Right lobe of liver (tissue), 6 donors: ENCODE measurements around the gene METTL25. TPM values are rescaled to one million over a fixed set of nuclear protein-coding genes. Genes with fewer than 3 reads are reported as not detected.

ENCODE experiments used
- ATAC-seq, 4 donors: fragments of 200-7000 bp; cut with Tn5 transposase; one replicate each; pipeline ENCODE4 v1.9.1; 2020; ENCODE audit warnings: mild to moderate bottlenecking in 4 of 4, moderate library complexity in 4 of 4
- DNase-seq, 3 donors: peaks; one replicate each; pipeline ENCODE4 v3.0.0-alpha.2; 2020
- H3K27ac ChIP-seq, 3 donors: fragments of 200-600 bp; one replicate each; pipeline ENCODE4 v1.8.0; 2022
- H3K27me3 ChIP-seq, 2 donors: fragments of 200-600 bp; one replicate each; pipeline ENCODE4 v1.8.0; 2022
- H3K36me3 ChIP-seq, 4 donors: fragments of 200-600 bp; sonication (generic) in 1 of 4; one replicate each; pipeline versions ENCODE4 v1.5.1 to v1.8.0; 2017 to 2022; ENCODE audit warnings: control low read depth in 1 of 4
- H3K4me1 ChIP-seq, 4 donors: fragments of 200-600 bp; sonication (generic) in 1 of 4; one replicate each; pipeline versions ENCODE4 v1.5.1 to v1.8.0; 2017 to 2022; ENCODE audit warnings: control low read depth in 1 of 4
- H3K4me3 ChIP-seq, 3 donors: fragments of 200-600 bp; one replicate each; pipeline ENCODE4 v1.8.0; 2022
- H3K9me3 ChIP-seq, 4 donors: fragments of 200-600 bp; sonication (generic) in 1 of 4; one replicate each; pipeline versions ENCODE4 v1.5.1 to v1.8.0; 2017 to 2022; ENCODE audit warnings: control low read depth in 1 of 4
- POLR2A ChIP-seq: fragments of 450-650 bp; IDR thresholded peaks from one replicate; pipeline ENCODE4 v1.6.1; 2017; ENCODE audit warnings: antibody characterized with exemption, mild to moderate bottlenecking
- WGBS: methylation state at CpG from one replicate; pipeline ENCODE4 v1.1.6; 2018; ENCODE audit warnings: low coverage, low lambda C conversion rate; ENCODE audit not compliant: insufficient coverage; ENCODE audit errors: missing lambda C conversion rate; 5-methylcytosine and 5-hydroxymethylcytosine counted together
- intact Hi-C, 2 donors: fragments of 100-400 bp; cut with DNase I; formaldehyde crosslinking; loops; one replicate each; pipeline versions ENCODE4 v1.11.2 to v1.14.1; 2022
- long read RNA-seq: library from polyadenylated mRNA; unstranded; transcript quantifications from one replicate; pipeline ENCODE4 v2.0.0, GENCODE V29; 2019
- total RNA-seq, 6 experiments: library from RNA; depleted of rRNA in 2 of 6; stranded (reverse); fragments of >200 nt in 2 of 6; fragmentation: NEBNext Ultra II Directional in 3 of 6; extraction: Animal tissue kit (Norgen Biotek cat#: 25700) in 3 of 6; gene quantifications; one replicate each; pipeline versions ENCODE4 v1.1.0 to v1.2.4, GENCODE V29; 2016 to 2023
- TF ChIP-seq, protein P1 (sequence below), 4 donors: fragments of 200-600 bp in 3 of 4; fragments of 450-650 bp in 1 of 4; IDR thresholded peaks; one replicate each; pipeline versions ENCODE4 v1.5.1 to v1.8.0; 2016 to 2022; ENCODE audit warnings: antibody characterized with exemption in 4 of 4, mild to moderate bottlenecking in 2 of 4
- donor health status: DM: no; HTN: yes; CAD: no.
- donor health status: DM: no; HTN: no; CAD: no.
- donor health status: DM: no; HTN: no; CAD: no.
- donor health status: DM: no; HTN: yes; CAD: no.
- donor health status: DM: no; HTN: yes; CAD: no.

METTL25 gene, protein sequence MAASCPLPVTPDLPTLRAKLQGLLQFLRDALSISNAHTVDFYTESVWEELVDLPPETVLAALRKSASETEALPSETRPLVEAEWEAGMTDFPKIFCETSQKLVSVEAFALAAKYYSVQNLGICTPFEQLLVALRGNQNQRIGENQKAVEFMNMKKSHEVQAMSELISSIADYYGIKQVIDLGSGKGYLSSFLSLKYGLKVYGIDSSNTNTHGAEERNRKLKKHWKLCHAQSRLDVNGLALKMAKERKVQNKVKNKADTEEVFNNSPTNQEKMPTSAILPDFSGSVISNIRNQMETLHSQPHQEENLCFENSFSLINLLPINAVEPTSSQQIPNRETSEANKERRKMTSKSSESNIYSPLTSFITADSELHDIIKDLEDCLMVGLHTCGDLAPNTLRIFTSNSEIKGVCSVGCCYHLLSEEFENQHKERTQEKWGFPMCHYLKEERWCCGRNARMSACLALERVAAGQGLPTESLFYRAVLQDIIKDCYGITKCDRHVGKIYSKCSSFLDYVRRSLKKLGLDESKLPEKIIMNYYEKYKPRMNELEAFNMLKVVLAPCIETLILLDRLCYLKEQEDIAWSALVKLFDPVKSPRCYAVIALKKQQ
- total RNA-seq = 1 to 10 TPM; 3.1 to 9.8 (median 5.4) TPM
- long read RNA-seq, partial matches to known transcripts = 0 of 1 reads
- long read RNA-seq, other reads (novel, unspliced or antisense) = 1 of 1 reads

DNA sequence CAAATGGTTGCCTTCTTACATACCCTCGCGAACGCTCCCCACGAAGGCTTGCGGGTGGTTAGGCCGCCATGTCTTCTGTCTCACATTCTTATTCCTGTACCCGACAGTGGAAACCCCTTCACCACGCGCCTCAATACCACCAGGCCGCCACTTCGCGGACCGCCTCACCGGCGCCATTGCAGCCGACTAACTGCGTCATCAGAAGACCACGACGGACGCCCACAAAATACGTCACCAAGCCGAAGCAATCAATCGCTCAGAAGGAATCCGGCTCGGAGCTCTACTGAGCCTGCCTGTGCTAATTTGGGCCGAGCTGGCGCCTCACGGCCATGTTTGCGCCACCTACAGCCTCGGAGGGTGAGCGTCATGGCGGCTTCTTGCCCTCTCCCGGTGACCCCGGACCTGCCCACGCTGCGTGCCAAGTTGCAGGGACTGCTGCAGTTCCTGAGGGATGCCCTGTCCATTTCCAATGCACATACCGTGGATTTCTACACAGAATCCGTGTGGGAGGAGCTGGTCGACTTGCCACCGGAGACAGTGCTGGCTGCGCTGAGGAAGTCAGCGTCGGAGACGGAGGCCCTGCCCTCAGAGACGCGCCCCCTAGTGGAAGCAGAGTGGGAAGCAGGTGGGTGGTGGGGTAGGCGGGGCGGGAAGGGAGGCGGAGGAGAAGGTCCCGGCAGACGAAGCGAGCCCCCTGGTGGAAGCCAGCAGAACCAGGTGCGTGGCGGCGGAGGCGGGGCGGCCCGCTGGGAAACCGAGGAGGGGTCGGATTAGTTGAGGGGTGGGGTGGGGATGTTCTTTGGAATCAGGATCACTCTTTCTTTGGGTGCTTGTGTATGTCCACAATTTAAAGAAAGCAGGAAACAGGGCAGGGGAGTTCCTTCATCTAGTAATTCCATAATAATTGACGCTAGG, at the start of gene METTL25, which contains the start of gene CCDC59:
METTL25 (plus strand) TSS at position 330 of the 915 bp plus-strand sequence; CDS start at position 367, 37 bp downstream.
CCDC59 (minus strand) TSS at position 188 of the 915 bp plus-strand sequence; CDS start at position 177, 11 bp downstream.
- H3K9me3 ChIP-seq = no peaks in the 10 kb centered on the region
- DNase-seq (peak; percentile 97 to 98 (median 97)), ATAC-seq (peak; percentile 97 to 99 (median 98))
- H3K36me3 ChIP-seq = peaks cover 0 to 20% (median under 1%) of the 10 kb centered on the region in 4 donors
- WGBS = under 1% methylated on average over 52 of the region's 61 CpGs
- intact Hi-C loops = no loop called here
- H3K27me3 ChIP-seq = no peaks in the 10 kb centered on the region
- H3K27ac ChIP-seq = peak within 1 kb of the TSS; percentile 95 to 99 (median 96)
- H3K4me1 ChIP-seq = peaks cover 0 to 27% (median 16%) of the 10 kb centered on the region in 4 donors
- TF ChIP-seq POLR2A = peak; percentile 77
- TF ChIP-seq, protein P1, sequence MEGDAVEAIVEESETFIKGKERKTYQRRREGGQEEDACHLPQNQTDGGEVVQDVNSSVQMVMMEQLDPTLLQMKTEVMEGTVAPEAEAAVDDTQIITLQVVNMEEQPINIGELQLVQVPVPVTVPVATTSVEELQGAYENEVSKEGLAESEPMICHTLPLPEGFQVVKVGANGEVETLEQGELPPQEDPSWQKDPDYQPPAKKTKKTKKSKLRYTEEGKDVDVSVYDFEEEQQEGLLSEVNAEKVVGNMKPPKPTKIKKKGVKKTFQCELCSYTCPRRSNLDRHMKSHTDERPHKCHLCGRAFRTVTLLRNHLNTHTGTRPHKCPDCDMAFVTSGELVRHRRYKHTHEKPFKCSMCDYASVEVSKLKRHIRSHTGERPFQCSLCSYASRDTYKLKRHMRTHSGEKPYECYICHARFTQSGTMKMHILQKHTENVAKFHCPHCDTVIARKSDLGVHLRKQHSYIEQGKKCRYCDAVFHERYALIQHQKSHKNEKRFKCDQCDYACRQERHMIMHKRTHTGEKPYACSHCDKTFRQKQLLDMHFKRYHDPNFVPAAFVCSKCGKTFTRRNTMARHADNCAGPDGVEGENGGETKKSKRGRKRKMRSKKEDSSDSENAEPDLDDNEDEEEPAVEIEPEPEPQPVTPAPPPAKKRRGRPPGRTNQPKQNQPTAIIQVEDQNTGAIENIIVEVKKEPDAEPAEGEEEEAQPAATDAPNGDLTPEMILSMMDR (IDR thresholded peaks at IDR 0.05) = peak; percentile 73 to 97 (median 94)
- peak within 1 kb of the TSS; percentile 60 to 84 (median 78) for H3K4me3 ChIP-seq

DNA sequence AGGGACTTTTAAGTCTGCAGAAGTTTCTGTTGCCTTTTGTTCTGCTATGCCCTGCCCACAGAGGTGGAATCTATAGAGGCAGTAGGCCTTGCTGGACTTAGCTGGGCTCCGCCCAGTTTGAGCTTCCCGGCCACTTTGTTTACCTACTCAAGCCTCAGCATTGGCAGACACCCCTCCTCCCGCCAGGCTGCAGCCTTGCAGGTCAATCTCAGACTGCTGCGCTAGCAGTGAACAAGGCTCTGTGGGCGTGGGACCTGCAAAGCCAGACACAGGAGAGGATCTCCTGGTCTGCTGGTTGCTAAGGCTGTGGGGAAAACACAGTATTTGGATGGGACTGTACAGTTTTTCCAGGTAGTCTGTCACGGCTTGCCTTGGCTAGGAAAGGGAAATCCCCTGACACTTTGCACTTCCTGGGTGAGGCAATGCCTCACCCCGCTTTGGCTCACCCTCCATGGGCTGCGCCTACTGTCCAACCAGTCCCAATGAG, 43.9 kb upstream of the METTL25 start:
- Histone ChIP-seq H3K27me3 (no peaks in the 10 kb centered on the region), H3K9me3 (no peaks in the 10 kb centered on the region), H3K27ac (no peak overlapping the region), H3K4me1 (no peaks in the 10 kb centered on the region), H3K36me3 (no peaks in the 10 kb centered on the region), H3K4me3 (no peak overlapping the region)
- DNase-seq (peak in 1 of 3 donors; percentile 51), ATAC-seq (peak in 2 of 4 donors; percentile 43 to 53)
- no peak for TF ChIP-seq POLR2A
- TF ChIP-seq, protein P1 (IDR thresholded peaks at IDR 0.05) = no peak
- intact Hi-C loops = no loop called here
- WGBS = 51% methylated on average over 3 of the region's 8 CpGs

DNA sequence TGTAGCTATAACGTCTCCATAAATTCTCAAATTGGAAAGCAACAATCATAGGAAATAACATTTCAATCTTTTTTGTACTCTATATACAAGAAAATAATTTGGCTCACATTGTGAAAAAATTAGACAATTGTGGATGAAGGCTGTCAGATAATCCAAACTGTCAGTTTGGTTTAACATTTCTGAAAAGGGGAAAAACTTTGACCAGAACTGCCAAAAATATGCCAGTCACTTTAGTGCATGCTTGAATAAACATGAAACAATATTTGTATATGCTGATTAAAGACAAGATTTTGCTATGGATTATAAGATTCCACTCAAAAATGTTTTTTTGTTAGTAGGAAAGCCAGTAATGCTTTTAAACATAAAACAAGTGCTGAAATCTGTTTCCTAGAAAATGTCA, 39.1 kb upstream of the METTL25 start:
- DNase-seq (no peak), ATAC-seq (no peak)
- Histone ChIP-seq H3K4me3 (no peak overlapping the region), H3K36me3 (no peaks in the 10 kb centered on the region), H3K27ac (no peak overlapping the region), H3K27me3 (no peaks in the 10 kb centered on the region), H3K9me3 (no peaks in the 10 kb centered on the region), H3K4me1 (no peaks in the 10 kb centered on the region)
- intact Hi-C loops = no loop called here
- WGBS = 44% methylated on average over 1 of the region's 1 CpG
- no peak for TF ChIP-seq POLR2A
- TF ChIP-seq, protein P1 (IDR thresholded peaks at IDR 0.05) = no peak
